Epidermal melanocyte (primary cell): ENCODE measurements around the gene GDPD5.

Source experiments
- DNase-seq: peaks from one replicate; pipeline ENCODE4 v3.0.0; 2011; ENCODE audit warnings: low spot score; ENCODE audit not compliant: insufficient read length

The GDPD5 gene

DNA sequence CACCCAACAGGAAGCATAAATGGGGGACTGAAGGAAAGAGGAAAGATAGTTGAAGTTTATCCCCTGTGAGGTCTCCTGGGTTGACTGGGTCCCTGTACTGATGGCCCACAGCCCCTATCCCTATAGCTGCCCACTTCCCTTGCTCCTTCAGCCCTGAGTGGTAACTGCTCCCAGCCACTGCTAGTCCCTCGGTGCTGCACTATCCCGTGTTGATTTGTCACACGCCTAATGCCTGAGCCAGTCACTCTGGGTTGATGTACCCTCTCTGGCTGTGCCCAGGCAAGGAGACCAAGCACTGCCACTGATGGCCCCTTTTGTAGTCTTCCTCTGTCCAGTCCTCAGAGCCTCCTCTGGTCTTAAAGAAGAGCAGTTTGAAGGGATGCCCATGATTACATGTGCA is 9.6 kb downstream of the GDPD5 start:
- no peak for DNase-seq

DNA sequence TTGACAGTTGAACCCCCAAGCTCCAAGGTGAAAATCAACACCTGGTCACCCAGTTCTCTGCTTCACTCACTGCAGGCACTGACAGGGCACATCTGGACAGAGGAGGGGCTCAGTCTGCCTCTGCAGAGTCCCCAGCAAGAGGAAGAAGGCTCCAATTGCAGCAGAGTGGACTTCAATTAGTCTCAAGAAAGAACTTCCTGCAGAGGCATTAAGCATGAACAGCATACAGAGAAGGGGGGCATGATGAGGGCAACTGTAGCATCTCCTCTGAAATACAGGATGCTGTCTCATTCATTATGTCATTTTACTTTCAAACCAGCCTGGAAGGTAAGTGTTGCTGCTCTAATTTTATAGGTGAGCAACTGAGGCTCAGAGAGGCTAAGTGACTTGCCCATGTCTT is 11.1 kb downstream of the GDPD5 start:
- DNase-seq = no peak

DNA sequence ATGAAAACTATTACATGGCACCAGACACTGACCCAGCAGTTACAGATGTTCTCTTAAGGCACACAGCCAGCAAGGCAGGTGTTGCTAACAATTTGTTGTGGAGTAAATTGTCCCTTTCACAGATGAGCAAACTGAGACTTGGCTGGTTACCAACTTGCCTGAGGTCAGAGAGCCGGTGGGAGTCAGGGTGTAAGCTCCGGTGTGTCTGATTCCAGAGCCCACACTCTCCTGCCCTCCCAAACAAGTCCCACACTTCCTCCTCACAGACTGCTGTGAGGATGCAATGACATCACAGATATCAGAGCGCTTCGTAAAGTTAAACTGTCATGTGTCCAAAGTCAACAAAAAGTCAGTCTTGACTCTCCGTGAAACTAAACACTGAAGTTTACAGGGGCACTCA is 12.5 kb downstream of the GDPD5 start:
- DNase-seq = no peak

DNA sequence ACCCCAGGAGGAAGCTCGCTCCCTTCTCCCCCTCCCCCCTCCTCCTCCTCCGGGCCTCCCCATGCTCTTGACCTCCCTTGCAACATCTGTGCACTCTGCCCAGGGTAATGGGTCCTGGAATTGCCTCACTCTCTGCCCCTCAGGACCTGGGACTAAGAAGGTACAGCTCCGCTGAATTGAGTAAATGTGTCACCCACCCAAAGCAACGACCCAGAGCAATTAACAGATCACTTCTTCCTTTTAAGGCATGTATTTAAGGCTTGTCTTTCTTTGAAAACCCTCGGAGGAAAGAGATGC is 15.1 kb downstream of the GDPD5 start:
- DNase-seq = no peak

DNA sequence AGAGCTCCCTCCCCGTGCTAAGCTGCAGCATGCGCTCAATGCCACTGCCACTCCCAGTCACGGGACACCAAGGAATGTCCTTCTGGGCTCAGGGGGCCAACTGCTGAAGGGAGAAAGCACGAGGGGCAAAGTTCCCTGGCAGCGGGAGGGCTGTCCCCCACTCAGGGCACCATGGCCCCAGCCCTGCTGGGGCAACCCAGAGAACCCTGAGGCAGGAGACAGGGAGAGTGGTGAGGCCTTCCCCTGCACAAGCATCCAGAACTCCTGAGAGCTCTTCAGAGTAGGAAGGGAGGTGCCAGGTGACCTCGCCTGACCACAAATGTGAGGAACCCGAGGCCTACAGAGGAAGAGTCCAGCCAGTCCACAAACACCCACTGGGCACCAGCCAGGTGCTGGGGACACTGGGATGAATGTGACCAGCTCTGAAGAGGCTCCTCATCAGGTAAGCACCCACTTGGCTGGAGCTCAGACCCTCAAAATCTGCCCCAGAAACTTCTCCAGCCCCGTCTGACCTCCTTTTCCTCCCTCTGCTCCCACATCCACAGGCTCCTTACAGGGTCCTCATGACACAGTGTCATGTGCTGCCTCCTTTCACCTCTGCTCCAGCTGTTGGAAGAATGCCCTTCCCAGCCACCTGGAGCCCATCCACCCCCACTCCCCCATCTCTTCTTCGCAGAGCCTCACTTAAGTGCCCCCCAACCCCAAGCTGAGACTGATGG is 15.6 kb downstream of the GDPD5 start:
- DNase-seq = no peak

DNA sequence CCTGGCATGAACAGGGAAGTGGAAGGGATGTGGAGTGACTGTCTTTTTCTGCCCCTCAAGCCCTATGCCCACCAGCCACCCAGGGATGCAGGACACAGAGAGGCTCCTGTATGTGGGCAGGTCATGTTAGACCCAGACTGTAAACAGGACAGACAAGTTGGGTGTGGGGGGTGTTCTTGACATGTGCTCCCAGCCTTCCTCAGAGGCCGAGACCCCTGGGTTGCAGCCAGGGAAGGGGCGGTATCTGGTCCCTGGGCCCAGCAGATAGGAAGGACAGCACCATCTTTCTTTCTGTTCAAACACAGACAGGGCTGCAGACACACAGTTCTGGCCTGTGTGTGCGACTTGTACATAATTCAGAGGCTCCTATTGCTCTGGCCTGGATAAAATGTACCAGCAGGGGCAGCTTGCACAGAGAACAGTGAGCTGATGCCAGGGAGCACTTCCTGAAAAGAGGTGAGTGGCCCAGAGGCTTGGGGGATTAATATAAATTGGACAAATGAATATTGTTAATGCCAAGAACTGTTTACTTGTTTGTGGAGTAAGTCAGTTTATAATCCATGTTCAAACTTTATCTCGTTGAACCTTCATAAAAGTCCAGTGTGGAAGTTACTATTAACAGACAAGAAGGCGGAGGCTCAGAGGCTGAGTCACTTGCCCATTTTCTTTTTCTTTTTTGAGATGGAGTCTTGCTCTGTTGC is 16.6 kb downstream of the GDPD5 start:
- DNase-seq = no peak

DNA sequence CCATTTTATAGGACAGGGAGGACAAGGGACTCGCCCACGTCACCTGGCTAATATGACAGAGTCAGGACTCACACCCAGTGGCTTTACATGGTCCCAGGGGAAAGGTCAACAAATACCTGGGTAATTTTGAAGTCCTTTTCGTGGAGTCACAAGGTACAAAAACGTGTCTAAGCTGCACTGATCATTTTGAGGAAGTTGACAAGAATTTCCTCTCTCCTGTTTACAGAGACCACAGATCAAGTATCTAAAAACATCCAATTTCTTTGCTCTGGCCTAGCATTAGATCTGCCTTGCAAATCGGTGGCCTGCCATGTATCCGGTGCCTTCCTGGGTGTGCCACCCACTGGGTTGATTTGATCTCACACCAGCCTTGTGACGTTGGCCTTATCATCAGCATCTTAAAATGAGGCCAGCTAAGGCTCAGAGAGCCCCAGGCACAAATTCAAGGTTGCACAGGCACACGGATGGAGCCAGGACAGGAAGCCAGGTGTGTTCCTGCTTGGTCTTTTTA is 17.6 kb downstream of the GDPD5 start:
- no peak for DNase-seq

DNA sequence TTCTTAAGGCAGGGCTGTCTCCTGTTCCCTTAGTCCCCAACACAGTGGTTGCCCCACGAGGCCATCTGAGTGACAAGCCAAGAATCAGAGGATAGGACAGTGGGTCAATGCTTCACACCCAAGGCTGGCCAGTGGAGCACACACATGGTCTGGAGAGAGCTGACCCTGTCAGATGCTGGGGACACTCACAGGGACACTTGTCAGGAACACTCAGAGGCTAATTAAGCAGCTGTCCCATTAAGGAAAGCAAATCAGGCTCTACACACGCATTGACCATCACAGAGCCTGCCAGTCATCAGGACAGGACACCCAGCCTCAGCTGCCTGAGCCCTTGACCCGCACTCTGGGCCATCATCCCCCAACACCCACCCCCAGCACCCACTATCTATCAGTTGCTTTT is 18.2 kb downstream of the GDPD5 start:
- DNase-seq = no peak

DNA sequence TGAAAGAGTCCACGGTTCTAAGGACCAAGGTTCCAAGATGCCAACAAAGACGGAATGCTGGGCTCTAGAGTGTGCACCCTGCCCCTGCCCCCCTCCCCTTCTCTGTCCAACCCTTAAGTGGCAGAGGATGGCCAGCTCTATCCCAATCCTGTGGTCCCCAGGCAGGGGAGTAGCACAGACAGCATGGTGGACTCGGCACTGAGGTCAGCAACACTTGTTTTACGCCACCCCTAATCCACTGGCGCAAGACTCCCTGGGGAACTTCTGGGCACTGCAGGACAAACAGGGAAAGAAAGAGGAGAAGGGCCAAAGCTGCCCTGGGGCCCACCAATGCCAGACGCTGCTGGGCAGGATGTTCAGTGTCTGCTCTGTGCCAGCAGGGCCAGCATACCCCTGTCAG is 18.9 kb downstream of the GDPD5 start:
- no peak for DNase-seq

DNA sequence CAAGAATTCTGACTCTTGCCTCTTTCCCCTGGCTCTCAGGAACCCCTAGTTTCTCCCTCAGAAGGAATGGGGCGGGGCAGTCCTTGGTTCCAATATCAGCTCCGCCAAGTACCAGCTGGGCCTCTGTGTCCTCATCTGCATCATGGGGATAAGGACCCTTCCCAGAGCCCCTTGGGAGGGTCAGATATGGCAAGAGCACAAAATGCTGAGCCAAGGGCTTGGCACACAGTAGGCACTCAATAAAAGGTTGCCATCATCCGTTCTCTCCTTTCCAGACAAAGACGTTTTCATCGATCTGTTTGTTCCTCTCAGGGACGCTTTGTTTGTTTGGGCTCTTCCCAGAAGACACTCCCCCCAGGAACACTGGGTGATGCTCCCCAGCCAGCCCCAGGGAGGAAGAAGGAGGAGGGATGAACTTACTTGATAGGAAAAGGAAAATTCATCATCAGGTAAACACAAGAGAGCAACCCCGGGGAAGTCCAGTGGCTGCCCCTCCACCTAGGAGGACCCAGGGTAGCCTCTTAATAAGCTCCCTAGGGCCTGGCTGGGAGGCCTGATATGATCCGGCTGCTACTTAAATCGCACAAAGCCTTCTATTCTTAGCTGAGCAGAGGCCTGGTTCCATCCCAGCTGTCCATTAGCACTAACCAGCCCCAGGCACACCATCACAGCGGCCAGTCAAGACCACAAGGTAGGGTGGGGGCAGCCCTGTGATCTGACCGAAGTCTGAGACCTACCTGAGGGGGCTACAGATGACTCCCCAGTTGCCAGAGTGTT is 19.6 kb downstream of the GDPD5 start:
- DNase-seq = peak; percentile 84

DNA sequence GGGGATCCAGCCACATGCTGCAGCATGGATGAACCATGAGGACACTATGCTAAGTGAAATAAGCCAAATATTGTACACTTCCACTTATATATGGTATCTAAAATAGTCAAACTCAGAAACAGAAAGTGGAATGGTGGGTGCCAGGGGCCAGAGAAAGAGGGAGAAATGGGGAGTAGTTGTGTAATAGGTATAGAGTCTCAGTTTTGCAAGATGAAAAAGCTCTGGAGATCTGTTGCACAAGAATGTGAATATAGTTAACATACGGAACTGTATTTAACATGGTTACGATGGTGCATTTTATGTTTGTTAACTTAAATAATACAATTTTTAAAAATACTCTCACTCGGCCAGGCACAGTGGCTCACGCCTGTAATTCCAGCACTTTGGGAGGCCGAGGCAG is 21.2 kb downstream of the GDPD5 start:
- no peak for DNase-seq

DNA sequence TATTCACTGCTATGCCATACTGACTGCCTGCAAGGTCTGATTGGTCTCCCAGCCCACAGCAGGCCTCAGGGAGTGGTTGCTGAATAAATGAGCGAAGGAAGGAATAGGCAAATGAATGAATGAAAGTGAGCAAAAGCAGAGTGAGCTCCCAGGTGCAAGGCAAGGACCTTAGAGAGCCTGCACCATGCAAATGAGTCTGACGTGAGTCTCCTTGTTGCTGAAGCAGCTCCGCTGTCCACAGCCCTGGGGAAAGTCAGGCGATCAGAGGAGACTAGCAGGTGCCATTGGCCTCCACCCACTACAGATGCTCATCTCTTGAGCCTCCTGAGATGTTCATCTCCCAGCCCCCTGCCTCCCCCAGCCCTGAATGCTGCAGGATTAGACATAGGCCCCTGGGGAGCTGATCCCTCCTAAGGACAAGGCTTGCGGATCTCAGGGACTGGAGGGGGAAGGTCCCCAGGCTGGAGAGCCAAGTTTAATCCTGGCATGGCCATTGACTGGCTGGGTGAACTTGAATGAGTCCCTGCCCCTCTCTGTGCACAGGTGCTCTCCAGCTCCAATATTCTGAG is 22.1 kb downstream of the GDPD5 start:
- DNase-seq = no peak

DNA sequence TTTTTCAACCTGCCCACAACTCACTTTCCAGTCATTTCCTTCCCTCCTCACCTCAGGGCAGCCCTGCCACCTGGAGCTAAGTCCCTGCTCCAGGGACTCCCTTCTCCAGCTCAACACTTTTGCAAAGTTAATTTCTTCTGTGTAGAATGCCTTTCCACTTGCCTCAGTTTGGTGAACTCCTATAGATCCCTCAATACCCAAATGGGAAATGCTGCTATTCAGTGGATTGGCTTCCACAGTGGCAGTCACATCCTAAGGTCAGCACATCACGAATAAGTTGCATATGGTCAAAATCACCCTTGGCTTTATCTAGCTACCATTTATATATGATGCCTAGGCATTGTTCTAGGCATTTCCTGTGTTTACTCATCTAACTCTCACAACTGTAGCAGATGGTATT is 23.6 kb downstream of the GDPD5 start:
- no peak for DNase-seq

DNA sequence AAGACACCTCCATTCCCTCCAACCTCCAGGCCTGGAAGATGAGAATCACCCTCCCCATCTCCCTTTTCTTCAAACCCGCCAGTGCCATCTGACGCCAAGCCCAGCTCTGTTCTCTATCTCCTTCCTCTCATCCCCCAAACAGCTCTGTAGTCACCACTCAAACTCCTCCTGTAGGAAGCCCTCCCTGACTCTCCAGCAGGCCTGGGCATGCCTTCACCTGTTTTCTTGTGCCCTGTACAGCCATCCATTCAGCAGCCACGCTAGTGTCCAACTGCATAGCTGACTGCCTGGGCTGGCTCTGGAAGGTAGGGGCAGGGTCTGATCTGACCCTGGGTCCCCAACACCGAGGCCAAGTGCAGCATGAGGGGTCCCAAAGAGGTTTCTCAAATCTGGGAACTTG is 25.0 kb downstream of the GDPD5 start:
- DNase-seq = no peak

DNA sequence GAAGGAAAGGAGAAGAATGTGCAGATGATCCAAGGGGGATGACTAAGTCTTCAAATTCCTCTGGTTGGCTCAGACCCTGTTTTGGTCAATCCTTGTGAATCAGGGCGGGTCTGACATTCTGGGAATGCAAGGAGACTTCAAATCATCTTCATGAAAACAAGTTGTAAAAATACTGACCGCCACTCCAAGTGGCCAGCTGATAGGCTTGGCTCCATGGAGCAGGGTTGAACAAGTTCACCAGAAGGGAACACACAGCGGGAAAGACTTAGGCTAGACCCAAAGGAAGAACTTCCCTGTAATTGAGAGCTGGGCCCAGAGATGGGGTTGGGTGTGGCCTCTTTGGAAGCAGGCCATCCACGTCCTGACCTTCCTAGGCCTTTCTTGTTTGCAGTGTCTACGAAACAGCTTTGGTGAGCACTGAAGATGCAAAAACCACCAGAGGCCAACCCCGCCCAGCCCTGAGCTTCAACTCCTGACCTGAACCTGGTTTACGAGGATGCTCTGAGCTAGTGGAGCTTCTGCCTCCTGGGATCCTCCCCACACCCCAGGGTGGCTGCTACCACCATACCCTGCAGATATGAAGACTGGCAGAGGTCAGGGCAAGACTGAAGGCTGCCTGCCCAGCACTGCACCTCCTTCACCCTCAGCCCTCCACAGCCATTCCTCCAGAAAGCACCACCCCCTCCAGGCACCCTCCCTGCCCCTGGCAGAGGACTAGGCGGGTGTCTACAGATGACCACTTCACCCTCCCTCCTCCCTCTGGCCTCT is 26.1 kb downstream of the GDPD5 start:
- DNase-seq = peak; percentile 93

DNA sequence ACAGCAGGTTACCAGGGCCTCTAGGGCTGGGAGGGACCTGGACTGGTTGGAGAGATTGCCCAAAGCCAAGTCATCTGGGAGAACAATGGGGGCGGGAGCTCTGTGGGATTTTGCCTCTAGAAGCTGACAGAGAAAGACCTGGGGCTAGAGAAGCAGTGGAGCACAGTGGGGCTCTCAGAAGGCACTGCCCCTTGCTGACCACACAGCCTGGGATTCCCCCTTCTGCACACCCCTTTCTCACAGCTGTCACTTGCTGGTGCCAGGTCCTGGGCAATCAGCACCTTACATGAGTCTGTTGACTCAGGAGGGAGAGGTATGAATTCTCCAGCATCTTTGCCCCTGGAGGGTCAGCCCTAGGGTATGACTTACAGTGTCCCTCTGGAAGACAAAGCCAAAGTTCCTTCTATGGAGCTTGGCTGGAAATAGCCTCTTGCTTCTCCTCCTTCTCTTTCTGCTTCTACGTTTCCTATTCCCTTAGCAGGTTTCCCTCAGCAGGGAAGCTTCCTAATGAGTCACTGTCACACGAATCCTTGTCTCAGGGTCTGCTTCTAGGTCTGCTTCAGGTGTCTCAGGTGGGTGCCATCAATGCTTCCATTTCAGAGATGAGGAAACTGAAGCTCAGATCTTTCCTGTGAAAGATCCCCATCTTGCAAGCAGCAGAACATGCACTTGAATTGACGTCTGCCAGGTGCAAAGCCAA is 27.0 kb downstream of the GDPD5 start:
- no peak for DNase-seq

DNA sequence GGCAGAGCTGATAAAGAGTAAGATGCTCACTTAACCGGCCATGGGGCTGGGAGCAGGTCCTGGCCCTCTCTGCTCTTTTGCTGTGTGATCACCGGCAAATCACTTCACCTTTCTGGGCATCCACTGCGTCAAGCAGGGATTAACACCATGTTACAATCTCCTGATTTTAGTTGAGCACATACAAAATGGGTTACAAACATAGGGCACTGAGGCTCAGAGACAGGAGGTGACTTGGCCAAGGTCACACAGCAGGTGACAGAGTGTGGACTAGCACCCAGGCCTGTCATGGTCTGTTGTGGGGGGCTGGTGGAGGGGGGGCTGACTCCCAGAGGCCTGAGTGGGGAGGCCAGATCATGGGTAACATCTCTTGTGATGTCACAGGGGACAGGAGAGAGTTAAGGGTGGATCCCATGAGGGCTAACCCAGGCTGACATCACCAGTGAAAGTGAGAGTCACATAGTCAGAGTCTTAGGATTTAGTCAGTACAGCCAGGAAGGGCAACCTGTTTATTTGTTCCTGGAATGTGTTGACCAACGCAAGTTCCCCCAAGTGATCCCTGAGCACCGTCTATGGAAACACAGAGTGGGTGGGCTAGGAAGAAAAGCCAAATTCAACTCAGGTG is 27.8 kb downstream of the GDPD5 start:
- no peak for DNase-seq

DNA sequence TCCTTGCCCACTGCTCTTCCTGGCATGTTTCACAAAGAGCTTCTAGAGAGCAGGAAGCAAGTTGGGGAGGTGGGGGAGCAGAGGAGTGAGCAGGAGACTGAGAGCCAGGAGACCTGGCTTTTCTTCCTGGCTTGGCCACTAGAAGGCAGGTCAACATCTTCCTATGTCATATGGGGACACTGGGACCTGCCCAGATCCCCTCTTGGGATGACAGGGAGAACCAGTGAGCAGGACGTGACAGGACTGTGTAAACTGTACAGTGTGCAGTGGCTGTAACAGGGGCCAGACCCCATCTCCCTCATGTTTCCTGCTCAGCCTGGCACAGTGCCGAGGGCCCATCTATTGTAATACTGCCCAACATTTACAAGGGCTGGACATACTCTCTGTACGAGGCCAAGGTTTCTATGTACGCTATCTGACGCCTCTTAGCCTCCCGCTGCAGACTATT is 29.4 kb downstream of the GDPD5 start:
- DNase-seq = no peak

DNA sequence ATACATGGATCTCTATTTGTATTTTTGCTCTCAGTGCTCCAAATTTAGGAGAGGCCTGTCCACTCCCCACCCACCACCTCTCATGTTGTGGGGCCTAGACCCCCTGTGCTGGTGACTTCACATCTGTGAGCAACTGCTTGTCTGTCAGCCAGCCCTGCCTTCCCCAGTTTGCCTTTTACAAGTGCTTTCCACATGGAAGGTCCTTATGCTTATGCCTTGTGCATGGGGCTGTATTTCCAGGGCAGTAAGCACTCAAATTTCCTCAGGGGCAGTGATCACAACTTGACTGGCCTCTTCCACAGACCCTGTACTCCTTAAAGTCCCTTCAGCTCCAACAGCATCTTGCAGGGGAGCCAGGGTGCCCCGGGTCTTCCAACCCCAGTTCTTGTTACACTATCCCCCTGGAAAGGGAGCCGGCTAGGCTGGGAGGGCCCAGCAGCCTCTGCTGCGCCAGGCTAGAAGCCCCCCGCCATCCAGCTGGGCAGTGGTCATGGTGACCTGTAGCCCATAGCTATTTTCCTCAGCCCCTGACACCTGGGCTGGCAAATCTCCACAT is 29.9 kb downstream of the GDPD5 start:
- no peak for DNase-seq

DNA sequence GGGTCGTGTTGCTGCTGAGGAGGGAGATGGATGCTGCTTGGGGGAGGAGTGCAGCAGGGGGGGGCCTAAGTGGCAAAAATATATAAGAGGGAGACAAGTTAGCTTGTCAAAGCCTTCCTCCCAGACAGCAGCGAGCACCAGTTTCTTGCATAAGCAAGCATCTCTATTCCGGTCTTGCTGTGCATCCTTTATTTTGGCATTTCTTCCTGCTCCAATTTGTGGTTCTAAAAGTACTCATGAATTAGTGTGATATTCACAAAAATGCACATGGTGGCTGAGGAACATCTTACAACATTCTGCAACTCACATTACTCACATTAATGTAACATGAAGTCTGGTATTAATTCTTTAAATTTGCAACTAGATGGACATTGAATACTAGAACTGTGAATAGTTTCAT is 32.1 kb downstream of the GDPD5 start:
- no peak for DNase-seq
